DMS153 treated with DMSO at 0.1 percent for 48 hours (cell line): ENCODE measurements around the gene TUBA4B.

ENCODE experiments used
- DNase-seq: peaks from one replicate; lab custom pipeline; 2025; ENCODE audit not compliant: unreplicated experiment; lab: John Stamatoyannopoulos, UW

The TUBA4B gene

GRCh38 chr2:219314804-219315468, 61.9 kb downstream of the TUBA4B start:
- DNase-seq: no peak
